NCI-H226 (cell line): ENCODE measurements around the gene PIGT.

Source experiments
- DNase-seq: peaks from one replicate; pipeline ENCODE4 v3.0.0-alpha.2; 2015

Gene PIGT

DNA sequence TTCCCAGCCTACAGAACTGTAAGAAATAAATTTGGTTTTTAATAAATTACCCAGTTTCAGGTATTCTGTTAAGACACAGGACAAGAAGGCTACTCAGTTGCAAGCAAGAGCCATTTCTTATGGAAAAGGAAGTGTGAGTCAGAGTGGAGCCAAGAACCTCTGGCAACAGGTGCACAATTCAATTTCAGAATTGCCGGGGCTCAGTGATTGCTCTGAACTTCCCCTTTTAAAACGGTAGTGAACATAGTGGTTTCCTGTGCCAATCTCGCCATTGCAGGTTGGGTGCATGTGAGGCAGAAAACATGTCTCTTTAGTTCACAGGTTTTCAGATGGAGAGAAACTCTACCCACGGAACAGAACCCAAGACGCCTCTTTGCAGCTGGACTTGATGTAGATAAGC lies 16.4 kb downstream of the PIGT start:
- DNase-seq: no peak

DNA sequence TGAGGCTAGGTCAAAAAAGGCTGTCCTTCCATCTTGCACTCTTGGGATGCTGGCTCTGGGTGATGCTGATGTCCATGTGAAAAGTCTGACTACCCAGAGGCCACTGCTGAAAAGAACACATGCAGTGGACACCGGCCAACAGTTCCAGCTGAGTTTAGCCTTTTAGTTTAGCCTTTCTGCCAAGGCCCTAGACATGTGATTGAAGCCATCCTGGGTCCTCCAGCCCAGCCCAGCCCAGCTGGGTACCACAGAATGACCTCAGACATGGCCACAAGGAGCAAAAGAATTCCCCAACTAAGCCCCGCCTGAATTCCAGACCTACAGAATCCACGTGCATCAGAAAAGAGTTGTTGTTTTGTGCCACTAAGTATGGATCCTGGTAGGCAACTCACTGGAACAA lies 17.4 kb downstream of the PIGT start:
- peak; percentile 52 for DNase-seq

DNA sequence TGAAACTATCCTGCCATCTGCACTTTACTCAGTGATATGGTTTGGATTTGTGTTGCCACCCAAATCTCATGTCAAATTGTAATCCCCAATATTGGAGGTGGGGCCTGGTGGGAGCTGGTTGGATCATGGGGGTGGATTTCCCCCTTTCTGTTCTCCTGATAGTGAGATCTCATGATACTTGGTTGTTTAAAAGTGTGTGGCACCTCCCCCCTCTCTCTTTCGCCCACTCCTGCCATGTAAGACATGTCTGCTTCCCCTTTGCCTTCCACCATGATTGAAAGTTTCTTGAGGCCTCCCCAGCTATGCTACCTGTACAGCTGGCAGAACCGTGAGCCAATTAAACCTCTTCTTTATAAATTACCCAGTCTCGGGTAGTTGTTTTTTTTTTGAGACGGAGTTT lies 18.0 kb downstream of the PIGT start:
- DNase-seq: no peak

DNA sequence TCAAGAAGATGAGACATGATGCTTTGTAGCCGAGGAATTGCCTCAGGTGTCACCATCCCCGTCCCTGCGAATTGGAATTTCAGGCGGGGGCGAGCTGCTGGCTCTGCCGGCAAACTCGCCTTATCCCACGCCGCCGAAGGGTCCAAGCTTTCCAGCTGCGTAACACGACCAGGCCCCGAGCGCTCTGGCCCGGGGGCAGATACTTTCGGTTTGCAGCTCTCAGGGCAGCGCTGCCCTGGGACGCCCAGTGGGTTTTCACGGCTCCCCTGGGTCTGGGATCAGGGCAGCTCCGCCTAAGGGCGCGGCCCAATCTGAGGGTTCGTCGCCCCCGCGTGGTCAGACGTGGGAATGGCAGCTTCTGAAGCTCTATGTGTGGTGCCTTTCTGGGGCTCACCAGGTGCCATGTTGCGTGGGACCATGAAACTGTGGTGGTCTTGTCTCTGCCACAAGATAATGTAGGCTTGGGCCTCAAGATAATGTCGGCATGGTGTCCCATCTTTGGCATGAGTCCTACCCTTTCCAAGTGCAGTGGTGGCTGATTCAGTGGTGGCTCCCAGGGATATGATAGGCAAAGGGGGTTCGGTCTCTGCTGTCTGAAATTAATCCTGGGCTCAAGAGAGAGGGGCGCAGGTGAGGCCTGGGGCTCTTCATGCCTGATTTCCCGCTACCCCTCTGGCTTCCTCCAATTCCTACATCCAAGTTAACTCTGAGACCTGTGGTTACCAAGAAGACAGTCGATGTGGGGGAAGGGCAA lies 21.0 kb downstream of the PIGT start:
- peak; percentile 73 for DNase-seq

DNA sequence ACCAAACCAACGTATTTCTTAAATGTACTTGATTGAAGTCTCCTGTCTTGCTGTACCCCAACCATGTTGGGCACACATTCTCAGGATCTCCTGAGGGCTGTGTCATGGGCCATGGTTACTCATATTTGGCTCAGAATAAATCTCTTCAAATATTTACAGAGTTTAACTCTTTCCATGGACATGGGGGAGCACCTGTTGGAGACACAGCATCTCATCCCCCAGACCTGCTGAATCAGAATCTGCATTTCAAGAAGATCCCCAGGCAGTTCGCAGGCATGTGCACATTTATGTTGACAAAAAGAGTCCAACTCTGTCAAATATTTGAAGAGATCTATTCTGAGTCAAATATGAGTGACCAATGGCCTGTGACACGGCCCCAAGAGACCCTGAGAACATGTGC lies 24.5 kb downstream of the PIGT start:
- DNase-seq: no peak

DNA sequence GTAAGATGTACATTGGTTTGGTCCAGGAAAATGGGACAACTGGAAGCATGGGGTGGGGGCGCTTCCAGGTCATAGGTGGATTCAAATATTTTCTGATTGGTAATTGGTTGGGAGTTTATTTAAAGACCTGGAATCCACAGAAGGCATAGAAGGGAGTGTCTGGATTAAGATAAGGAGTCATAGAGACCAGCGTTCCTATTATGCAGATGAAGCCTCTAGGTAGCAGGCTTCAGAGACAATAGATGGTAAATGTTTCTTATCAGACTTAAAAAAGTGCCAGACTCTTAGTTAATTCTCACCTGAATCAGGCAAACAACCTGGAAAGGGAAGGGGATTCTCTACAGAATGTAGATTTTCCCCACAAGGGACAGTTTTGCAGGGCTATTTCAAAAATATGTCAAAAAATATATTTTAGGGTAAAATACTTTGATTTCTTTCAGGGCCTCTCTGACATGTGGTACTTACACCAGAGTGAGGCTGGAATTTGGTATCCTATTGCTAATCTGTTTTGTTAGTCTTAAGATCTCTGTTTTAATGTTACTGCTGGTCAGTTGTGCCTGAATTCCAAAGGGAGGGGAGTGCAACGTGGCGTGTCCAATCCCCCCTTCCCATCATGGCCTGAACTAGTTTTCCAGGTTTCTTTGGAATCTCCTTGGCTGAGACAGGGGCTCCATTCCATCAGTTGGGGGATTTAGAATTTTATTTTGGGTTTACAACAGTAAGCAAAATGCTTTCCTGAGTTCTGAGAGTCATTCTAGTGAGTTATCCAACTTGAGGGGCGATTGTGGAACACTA lies 25.1 kb downstream of the PIGT start:
- no peak for DNase-seq

DNA sequence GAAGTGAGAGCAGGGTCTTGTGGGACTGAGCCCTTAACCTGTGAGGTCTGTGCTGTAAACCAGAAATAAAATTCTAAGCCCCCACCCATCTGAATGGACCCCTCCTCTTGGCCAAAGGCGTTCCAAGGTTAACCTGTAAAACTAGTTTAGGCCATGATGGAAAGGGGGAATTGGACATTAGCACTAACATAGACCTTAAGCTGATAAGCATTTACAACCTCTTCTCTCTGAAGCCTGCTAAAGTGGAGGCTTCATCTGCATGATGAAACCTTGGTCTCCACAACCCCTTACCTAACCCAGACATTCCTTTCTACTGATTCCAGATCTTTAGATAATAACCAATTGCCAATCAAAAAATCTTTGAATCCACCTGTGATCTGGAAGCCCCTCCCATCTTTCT lies 25.8 kb downstream of the PIGT start:
- DNase-seq: no peak

DNA sequence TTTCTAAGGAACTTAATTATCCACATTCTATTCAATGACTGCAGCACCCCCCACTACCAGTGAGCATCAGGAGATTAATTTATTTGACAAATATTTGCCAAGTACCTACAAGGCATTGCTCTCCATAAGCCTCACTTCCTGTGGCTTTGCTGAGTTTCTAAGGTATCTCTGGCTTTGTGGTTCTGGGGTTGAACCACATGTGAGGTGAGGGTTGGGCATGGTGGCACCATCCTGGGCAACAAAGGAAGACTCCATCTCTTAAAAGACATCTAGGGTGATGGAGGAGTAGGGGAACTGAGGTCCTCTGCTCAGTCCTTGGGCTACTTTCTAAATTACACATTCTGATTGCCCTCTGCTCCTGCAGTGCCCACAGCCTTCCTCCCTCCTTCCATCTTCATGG lies 28.1 kb downstream of the PIGT start:
- no peak for DNase-seq

DNA sequence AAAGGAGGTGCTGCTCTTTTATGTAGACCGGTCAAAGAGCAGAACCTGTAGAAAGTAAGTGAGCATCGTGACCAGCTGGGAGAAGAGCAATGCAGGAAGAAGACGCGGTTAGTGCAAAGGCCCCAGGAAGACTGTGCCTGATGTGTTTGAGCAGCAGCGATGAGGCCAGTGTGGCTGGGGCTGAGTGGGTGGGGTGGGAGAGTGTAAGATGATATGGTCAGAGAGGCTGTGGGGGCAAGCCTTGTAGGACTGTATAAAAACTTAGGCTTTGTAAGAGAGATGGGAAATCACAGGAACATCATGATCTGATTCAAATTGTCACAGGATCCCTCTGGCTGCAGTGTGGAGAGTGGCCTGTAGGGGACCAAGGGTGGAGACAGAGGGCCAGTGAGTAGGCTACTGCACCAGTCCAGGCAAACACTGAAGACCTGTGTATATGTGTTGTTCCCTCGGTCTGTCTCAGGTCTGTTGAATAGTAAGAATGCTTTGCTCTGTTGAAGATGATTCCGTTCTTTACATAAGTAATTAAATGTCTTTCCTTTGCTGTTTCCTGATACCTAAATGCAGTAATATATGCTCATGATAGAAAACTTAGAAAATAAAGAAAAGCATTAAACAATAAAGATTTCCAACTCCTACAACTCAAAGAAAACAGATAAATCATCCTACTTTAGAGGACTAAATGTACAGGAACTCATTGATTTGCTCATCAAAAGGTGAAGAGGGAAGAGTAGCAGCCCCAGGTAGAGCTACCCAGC lies 30.0 kb downstream of the PIGT start:
- DNase-seq: no peak

DNA sequence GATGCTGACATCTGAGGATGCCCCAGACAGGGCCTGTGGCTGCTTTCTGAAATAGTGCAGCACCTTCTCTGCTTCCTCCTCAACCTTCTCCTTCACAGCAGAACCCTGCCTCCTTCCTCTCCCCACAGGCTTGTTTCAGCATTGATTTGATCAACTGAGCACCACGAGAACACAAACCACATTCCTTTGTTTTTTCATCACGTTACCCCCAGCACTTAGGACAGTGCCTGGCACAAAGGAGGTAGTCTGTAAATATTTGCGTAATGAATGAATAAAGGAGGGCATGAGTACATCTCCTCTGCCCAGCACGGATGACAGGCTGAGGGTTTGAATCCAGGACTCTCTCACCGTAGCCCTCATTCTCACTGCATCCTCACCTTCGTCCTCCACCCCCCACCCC lies 32.3 kb downstream of the PIGT start:
- DNase-seq: no peak

DNA sequence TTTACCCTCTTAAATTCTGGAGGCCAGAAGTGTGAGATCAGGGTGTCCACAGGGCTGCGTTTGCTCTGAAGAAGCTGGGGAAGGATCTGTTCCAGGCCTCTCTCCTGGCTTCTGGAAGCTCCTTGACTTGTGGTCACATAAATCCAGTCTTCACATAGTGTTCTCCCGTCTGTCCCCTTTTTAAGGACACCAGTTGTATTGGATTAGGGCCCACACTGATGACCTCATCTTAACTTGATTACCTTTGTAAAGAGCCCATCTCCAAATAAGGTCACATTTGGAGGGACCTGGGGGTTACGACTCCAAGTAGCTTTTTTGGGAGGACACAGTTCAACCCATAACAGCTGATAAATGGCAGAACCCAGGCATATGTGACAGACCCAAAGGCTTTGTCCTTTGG lies 33.6 kb downstream of the PIGT start:
- DNase-seq: no peak

DNA sequence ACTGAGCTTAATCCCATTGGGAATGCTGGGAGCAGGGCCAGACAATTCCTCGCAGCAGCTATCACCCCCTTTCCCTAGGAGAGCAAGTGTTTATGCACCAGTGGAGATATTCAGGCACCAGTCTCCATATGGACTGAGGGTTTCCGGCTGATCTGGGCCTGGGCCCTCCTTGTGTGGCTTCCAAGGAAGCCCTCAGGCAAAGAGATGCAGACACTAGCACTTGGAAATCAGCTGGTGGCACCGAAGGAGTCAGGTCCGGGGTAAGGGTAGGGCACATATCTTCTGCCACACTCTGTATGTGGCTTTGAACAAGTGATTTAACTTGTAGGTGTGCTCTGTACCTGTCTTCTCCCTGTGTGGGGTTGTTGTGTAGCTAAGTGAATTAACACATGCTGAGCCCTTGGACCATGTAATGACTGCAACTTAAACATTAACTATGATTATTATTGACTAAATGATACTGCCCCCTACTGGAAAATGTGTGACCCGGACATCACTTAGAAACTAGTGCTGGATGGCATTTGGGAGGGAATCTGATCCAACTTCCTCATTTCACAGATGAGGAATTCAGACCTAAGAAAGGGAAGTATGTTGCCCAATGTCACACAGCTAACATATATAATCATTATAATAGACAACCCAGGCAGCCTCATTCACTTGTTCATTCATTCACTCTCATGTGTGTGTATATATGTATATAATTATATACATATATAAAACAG lies 34.3 kb downstream of the PIGT start:
- peak; percentile 50 for DNase-seq

DNA sequence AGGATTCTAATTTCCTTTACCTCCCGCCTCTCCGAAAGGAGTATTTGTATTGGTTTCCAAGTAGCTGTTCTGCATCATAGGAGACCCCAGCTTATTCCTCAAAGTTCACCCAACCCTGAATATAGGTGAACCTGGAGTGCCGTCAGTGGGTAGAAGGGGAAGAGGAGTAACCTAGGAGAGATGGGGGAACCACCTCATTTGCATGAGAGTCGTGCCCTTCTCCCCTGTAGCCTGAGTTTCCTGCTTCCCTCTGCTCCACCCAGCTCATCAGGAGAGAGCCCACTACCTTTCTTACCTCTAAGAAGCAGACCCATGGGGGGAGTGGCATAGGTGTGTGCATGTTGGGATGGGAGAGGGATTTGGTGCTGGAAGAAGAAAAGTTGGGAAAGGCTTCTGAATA lies 36.3 kb downstream of the PIGT start:
- DNase-seq: no peak

DNA sequence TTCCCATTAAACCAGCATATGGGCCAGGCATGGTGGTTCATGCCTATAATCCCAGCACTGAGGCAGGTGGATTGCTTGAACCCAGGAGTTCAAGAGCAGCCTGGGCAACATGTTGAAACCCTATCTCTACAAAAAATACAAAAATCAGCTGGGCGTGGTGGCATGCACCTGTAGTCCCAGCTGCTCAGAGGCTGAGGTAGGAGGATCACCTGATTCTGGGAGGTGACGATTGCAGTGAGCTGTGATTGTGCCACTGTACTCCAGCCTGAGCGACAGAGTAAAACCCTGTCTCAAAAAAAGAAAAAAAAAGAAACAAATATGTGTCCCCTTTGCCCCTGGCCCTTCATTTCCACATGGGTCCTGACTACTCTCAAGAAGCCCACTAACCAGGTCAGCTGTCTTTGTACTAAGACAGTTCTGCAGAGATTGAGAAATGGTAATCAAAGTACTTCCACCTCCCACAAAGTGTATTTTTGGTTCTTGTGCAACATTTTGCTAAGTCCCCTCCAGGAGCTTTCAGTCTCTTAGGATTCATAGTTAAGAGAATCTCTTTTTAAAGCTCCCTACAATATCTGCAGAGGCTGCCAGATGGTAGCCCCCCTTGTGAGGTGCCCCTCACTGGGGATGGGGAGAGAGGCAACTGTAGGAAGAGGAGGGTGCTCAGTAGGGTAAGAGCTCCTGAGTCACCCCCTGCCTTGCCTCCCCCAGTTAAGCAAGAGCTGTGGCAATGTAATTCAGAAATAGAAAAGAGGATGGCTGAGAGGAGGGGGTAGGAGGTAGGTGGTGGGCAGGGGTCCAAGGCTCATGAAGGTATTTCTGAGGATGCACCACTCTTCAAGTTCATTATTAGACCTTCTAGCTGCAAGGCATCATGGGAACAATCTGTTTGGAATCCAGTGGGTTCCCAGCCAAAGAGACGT lies 37.1 kb downstream of the PIGT start:
- no peak for DNase-seq

DNA sequence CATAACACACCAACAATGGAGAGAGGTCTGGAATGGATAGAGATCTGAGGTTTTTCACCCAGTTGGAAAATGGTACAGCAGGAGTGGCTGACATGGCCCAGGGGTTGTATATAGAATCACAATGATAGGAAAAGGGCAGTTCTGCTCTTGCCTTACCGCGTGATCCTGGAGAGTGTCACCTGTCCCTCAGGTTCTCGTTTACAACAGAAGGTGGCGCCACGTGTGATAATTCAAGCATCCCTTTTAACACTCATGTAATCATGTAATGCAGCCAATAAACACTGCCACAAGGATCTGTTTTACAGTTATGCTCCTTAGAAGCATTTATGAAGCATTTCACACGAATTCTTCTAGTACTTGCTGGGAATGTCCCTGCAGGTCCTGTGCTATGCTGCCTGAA lies 40.7 kb downstream of the PIGT start:
- no peak for DNase-seq

DNA sequence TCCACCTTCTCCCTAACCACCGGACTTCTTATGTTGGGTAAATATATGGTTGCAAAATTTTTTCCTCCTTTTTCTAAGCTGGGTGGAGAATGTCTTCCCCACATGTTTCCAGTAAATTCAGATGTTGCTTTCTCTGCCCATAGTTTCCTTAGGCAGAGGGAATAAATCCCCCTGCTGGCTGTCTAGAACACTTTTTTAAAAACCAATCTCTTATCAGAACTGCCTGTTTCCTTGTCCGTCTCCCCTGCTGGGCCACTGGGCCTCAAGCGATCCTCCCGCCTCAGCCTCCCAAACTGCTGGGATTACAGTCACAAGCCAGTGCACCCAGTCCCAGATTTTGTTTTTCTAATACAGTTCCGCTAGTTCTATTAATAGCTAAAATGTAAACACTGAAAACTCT lies 43.7 kb downstream of the PIGT start:
- DNase-seq: no peak

DNA sequence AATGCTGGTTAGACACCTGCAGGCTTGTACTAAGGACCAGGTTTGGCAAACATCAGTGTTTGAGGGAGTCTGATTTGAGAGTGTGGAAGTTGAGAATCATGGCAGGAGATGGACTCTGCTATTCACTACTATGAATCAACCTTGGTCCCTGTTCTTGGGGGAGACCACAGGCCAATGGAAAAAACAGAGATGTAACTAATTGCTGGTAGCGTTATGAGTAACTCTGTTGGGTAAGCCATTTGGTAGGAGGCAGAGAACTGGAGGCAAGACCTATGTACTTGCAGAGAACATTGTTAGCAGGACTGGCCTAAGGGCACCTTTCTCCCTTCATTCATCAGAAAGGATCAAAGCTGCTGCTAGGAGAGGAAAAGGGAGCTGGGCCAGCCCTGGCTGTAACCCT lies 45.3 kb downstream of the PIGT start:
- DNase-seq: no peak

DNA sequence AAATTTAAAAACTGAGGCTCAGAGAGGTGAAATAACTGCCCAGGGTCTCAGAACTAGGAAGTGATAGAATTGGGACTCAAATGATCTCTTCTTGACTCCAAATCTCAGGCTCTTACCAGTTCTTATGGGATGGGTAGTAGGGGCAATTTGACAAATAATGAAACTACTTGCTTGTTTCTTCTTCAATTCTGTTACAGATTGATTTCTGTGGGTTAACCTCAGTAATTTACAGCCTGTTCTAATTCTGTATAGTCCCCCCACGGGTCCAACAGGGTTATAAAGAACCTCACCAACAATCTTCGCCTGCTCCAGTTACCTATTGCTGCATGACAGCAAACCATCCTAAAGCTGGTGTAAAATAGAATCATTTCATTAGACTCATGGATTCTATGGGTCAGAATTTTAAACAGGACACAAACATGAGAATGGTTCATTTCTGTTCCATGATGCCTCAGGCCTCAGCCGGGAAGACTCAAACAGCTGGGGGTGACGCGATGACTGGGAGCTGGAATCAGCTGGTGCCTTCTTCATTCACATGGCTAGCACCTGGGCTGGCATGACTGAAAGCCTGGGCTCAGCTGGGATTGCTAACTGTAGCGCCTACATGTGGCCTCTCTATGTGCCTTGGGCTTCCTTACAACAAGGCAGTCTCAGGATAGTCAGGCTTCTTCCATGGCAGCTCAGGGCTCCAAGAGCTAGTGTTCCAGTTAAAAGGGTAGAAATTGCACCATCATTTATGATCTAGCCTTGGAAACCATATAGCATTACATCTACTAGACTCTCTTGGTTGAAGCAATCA lies 47.0 kb downstream of the PIGT start:
- no peak for DNase-seq

DNA sequence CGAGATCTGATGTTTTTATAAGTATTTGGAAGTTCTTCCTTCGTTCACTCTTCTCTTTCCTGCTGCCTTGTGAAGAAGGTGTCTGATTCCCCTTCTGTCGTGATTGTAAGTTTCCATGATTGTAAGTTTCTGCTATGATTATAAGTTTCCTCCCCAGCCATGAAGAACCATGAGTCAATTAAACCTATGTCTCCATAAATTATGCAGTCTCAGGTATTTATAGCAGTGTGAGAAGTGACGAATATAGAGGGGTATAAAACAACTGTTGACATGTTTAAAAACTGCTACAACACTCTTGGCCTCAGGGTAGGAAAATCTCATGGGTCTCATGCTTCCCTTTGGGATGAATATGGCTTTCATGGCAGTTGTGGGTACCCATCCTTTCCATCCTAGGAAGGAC lies 47.8 kb downstream of the PIGT start:
- no peak for DNase-seq

DNA sequence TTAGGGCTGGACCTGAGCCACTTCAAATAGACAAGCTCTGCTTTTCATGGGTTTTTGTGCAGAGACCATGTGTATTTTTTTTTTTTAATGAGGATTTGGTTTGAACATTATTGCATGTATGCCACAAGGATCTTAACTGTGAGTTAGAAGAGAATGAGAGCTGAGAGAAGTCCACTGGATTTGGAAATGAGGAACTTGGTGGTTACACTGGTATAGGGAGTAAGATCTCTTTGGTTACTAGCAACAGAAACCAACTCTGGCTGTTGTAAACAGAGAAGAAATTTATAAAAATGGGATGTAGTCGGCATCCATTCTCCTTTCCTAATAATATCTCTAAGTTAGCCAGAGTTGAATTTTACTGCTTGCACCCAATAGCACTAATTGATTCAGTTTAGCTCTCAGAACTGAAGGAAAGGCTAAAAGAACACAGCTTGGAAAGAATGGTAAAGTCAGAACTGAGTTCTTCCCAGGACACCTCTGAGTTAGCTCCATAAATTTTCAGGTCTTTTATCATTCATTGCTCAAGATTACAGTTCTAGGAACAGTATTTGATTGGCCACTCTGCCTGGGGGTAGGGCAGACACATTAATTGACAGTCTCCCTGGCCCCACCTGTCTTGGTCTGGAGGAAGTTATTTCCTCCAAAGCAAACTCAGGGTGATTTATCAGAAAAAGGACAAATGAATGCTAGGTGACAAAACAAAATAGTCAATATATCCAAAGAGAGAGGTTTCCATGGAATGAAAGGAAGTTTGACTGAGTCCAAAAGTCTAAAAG lies 49.7 kb downstream of the PIGT start:
- DNase-seq: no peak
